HUES64 (cell line): ENCODE measurements around the gene CRHR2. TPM values are rescaled to one million over a fixed set of nuclear protein-coding genes. Genes with fewer than 3 reads are reported as not detected.

ENCODE experiments used
- H3K27ac ChIP-seq: 2 replicates; pipeline ENCODE4 v1.7.0; 2013; ENCODE audit warnings: low read depth, low read length, inconsistent platforms
- H3K27me3 ChIP-seq: 2 replicates; pipeline ENCODE4 v1.6.1; 2013; ENCODE audit warnings: mild to moderate bottlenecking, low read length; ENCODE audit not compliant: insufficient read depth
- H3K36me3 ChIP-seq: 2 replicates; pipeline ENCODE4 v1.6.1; 2013; ENCODE audit warnings: mild to moderate bottlenecking, low read length; ENCODE audit not compliant: insufficient read depth
- H3K4me1 ChIP-seq: 2 replicates; pipeline ENCODE4 v1.6.1; 2013; ENCODE audit warnings: mild to moderate bottlenecking, low read length, moderate library complexity; ENCODE audit not compliant: insufficient read depth
- H3K4me3 ChIP-seq: 2 replicates; pipeline ENCODE4 v1.5.1; 2013; ENCODE audit warnings: mild to moderate bottlenecking, low read length, moderate library complexity
- H3K9ac ChIP-seq: 2 replicates; pipeline ENCODE4 v1.6.1; 2013; ENCODE audit warnings: mild to moderate bottlenecking, low read depth, low read length
- H3K9me3 ChIP-seq: 2 replicates; pipeline ENCODE4 v1.6.1; 2013; ENCODE audit warnings: low read depth, low read length; ENCODE audit not compliant: insufficient read depth
- WGBS: fragments of 150-250, 120-280 bp; methylation state at CpG from one replicate; pipeline ENCODE4 v1.1.7; 2013; ENCODE audit warnings: missing lambda C conversion rate; 5-methylcytosine and 5-hydroxymethylcytosine counted together
- polyA plus RNA-seq, 2 experiments: library from polyadenylated mRNA; stranded (reverse); fragments of 50-300 nt; gene quantifications; one replicate each; pipeline ENCODE4 v1.2.3, GENCODE V29; 2013

The CRHR2 gene
- 0.30 TPM for polyA plus RNA-seq (2013, experiment 1 of 2)
- 0.32 TPM for polyA plus RNA-seq (2013, experiment 2 of 2)

DNA sequence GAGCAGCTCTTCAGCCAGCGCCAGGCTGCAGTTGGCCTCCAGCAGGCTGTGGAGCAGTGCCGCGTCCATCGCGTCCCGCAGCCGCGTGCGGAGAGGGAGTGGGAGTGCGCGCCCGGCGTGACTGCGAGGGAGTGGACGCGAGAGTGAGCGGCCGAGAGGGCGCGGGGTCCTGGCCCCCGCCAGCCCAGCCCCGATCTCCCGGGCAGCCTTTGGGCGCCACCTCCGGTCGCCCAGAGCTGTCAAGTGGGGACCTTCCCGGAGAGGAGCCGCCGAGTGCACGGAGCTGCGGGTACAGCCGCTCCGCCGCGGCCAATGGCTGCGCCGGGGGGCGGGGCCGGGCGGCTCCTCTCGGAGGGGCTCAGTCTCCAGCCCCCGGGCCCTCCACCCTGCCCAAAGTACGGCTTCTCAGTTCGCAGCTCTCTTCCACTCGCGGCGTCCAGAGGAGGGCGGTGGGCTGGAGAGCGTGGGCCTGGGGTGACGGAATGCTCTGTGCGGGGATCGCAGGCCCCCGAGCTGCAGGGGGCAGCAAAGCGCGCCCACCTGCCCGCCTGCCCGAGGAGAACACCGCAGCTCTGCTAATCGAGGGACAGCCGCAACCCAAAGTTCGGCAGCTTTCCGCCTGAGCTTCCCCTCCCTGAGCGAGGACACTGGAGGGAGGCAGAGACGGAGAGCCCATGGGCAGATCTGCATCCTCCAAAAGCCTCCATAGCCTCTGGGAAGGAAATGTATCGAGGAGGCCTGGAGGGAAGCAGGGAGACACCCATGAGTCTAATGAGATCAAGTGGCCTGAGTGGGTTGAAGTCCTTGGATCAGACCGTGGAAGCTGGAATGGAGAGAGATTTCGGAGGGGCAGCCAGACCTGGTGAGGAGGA lies at the start of gene CRHR2:
Gene CRHR2 (minus strand): TSS at position 245 of the 872 bp plus-strand sequence. CDS start 176 bp downstream, at position 69.
- peak within 1 kb of the TSS; percentile 55 for H3K4me3 ChIP-seq
- no peak within 1 kb of the TSS for H3K27ac ChIP-seq
- peaks cover 3% of the 10 kb centered on the region for H3K4me1 ChIP-seq
- no peaks in the 10 kb centered on the region for H3K36me3 ChIP-seq
- peaks cover 61% of the 10 kb centered on the region for H3K27me3 ChIP-seq
- WGBS: 4% methylated on average over 67 of the region's 67 CpGs
- no peaks in the 10 kb centered on the region for H3K9me3 ChIP-seq
- H3K9ac ChIP-seq: no peak within 1 kb of the TSS

- Histone ChIP-seq H3K9ac (no peak overlapping the region), H3K4me3 (no peak overlapping the region), H3K27me3 (no peaks in the 10 kb centered on the region), H3K36me3 (no peaks in the 10 kb centered on the region), H3K27ac (no peak overlapping the region), H3K9me3 (no peaks in the 10 kb centered on the region), H3K4me1 (peaks cover 8% of the 10 kb centered on the region)
- WGBS: 84% methylated on average over 11 of the region's 11 CpGs
These were observed 49.3 kb upstream of the CRHR2 start for GRCh38 chr7:30731581-30731980.

GRCh38 chr7:30730996-30731395 lies 48.7 kb upstream of the CRHR2 start:
- Histone ChIP-seq H3K27me3 (no peaks in the 10 kb centered on the region), H3K4me1 (peaks cover 11% of the 10 kb centered on the region), H3K27ac (no peak overlapping the region), H3K9me3 (no peaks in the 10 kb centered on the region), H3K9ac (no peak overlapping the region), H3K4me3 (no peak overlapping the region), H3K36me3 (no peaks in the 10 kb centered on the region)
- WGBS: 93% methylated on average over 4 of the region's 4 CpGs

GRCh38 chr7:30730097-30730496 lies 47.8 kb upstream of the CRHR2 start:
- 91% methylated on average over 2 of the region's 2 CpGs for WGBS
- no peak overlapping the region for H3K9ac ChIP-seq

DNA sequence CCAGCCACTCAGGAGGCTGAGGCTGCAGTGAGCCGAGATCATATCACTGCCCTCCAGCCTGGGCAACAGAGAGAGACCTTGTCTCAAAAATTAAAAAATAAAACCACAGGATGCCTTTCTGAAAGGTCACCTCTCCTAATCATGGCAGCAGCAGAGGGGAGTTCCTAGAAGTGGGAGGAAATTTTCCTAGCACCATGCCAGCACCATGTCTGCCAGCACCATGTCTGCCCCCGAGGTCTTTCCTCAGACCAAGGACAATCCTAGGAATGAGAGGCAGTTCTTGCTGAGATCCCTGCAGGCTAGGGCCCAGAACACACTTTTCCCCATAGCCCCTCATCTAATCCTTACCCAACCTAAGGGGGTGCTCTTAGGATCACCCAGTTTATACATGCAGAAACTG lies 47.4 kb upstream of the CRHR2 start:
- Histone ChIP-seq H3K36me3 (no peaks in the 10 kb centered on the region), H3K9ac (no peak overlapping the region), H3K4me3 (no peak overlapping the region), H3K27me3 (no peaks in the 10 kb centered on the region), H3K9me3 (no peaks in the 10 kb centered on the region), H3K4me1 (peaks cover 11% of the 10 kb centered on the region), H3K27ac (no peak overlapping the region)
- WGBS: 95% methylated on average over 2 of the region's 2 CpGs

More at GRCh38 chr7:30730097-30730496, 47.8 kb upstream of the CRHR2 start:
- Histone ChIP-seq H3K4me1 (peaks cover 11% of the 10 kb centered on the region), H3K27me3 (no peaks in the 10 kb centered on the region), H3K36me3 (no peaks in the 10 kb centered on the region), H3K27ac (no peak overlapping the region), H3K4me3 (no peak overlapping the region), H3K9me3 (no peaks in the 10 kb centered on the region)

DNA sequence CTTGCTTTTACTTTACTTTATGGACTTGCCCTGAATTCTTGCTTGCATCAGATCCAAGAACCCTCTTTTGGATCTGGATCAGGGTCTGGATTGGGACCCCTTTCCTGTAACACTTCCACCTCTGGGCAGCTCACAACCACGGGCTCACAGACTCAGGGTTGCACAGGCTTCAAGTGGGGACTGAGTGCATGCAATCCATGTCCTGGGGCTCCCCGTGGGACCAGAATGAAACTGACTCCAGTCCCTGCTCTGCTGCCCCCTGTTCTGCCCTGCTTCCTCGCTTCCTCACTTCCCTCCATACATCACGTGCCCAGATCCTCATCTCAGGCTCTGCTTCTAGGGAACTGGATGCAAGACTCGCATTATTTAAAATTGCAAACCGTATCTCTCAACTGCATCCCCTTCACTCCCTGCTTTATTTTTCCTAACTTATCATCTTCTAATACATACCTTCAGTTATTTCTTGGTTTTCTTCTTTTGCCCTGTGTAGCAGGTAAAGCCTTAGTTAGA lies 46.4 kb upstream of the CRHR2 start:
- WGBS: 78% methylated on average over 6 of the region's 6 CpGs

DNA sequence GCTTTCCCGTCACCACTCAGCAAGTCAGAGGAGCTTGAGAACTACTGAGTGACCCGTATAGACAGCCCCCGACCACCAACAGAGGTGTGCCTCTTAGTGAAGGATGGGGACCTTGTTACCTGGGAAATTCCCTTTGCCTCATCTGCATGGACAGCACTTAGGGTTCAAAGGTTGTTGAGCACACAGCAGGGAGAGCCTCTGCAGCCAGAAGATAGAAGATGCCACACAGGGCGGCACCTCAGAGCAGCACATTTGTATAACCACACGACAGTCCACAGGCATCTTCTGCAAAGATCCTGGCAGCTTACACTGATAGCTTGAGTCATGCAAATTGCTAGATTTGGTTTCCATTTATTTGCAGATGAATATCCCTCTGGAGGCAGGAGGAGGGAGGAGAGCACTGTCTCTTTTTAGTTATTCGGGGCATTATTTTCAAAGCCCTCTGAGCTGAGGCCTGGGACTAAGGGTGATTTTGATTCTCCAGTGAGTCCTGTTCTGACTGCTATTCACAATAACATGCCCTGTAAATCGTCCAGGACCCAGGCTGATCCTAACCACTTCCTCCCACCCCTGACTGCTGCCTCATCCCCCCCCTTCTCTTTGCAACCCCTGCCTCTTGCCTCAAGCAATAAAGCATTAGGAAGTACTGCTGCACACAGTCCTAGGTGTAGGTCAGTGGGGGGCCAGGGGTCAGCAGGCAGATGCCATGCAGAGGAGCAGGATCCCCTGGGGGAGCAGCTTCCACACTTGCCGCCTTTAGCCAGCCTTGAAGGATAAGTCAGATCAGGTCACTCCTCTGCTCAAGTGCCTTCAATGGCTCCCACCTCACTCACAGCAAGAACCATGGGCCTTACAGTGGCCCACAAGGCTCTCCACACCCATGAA lies 45.0 kb upstream of the CRHR2 start:
- Histone ChIP-seq H3K9ac (no peak overlapping the region), H3K27me3 (no peaks in the 10 kb centered on the region), H3K4me1 (peaks cover 11% of the 10 kb centered on the region), H3K36me3 (no peaks in the 10 kb centered on the region), H3K27ac (peak overlapping the region; percentile 74; the same call in 1 of the 2 replicates), H3K4me3 (no peak overlapping the region), H3K9me3 (no peaks in the 10 kb centered on the region)
- 25% methylated on average over 8 of the region's 8 CpGs for WGBS

More for the DNA sequence above, 46.4 kb upstream of the CRHR2 start:
- Histone ChIP-seq H3K9me3 (no peaks in the 10 kb centered on the region), H3K9ac (no peak overlapping the region), H3K4me1 (peaks cover 11% of the 10 kb centered on the region), H3K27me3 (no peaks in the 10 kb centered on the region), H3K4me3 (no peak overlapping the region), H3K36me3 (no peaks in the 10 kb centered on the region), H3K27ac (no peak overlapping the region)

DNA sequence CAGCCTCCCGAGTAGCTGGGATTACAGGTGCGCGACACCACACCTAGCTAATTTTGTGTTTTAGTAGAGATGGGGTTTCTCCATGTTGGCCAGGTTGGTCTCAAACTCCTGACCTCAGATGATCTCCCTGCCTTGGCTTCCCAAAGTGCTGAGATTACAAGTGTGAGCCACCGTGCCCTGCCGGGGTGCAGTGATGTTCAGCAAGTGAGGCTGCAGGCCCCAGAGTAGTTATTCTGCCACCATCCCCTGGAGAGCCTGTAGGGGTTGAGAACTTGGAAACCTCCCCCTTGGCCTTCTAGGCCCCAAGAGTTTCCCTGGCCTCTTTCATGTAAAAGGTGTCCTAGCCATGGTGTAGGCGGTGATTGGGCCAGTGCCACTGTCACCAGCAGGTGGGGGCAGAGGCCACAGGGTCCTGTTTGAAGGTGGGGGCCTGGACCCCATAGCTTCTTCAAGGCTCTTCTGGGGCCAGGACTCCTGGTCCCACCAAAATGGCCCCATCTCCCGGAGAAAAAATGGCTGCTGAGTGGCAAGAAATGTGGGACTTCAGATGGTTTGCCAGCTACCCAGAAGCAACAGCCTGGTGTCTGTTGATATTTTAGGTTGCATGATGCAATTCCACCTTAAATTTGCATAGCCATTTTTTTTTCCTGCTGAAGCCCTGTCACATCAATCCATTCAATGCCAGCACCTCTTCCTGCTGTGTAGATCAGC lies 44.2 kb upstream of the CRHR2 start:
- no peak overlapping the region for H3K9ac ChIP-seq
- H3K4me1 ChIP-seq: peaks cover 11% of the 10 kb centered on the region
- no peaks in the 10 kb centered on the region for H3K36me3 ChIP-seq
- no peak overlapping the region for H3K4me3 ChIP-seq
- H3K27me3 ChIP-seq: no peaks in the 10 kb centered on the region
- peak overlapping the region; percentile 74; the same call in 1 of the 2 replicates for H3K27ac ChIP-seq
- no peaks in the 10 kb centered on the region for H3K9me3 ChIP-seq
- 94% methylated on average over 7 of the region's 7 CpGs for WGBS

- Histone ChIP-seq H3K9me3 (peaks cover 6% of the 10 kb centered on the region; the same call in 1 of the 2 replicates), H3K9ac (no peak overlapping the region), H3K27me3 (no peaks in the 10 kb centered on the region), H3K36me3 (no peaks in the 10 kb centered on the region), H3K27ac (no peak overlapping the region), H3K4me1 (peaks cover 11% of the 10 kb centered on the region), H3K4me3 (no peak overlapping the region)
- 75% methylated on average over 4 of the region's 4 CpGs for WGBS
These were observed 41.5 kb upstream of the CRHR2 start for GRCh38 chr7:30723776-30724175.

- no peaks in the 10 kb centered on the region for H3K36me3 ChIP-seq
- no peak overlapping the region for H3K4me3 ChIP-seq
- H3K27me3 ChIP-seq: no peaks in the 10 kb centered on the region
- H3K9ac ChIP-seq: no peak overlapping the region
- H3K27ac ChIP-seq: no peak overlapping the region
- H3K4me1 ChIP-seq: peaks cover 11% of the 10 kb centered on the region
- H3K9me3 ChIP-seq: peaks cover 11% of the 10 kb centered on the region
These were observed 40.4 kb upstream of the CRHR2 start for GRCh38 chr7:30722671-30723070.
